Stimulated activated memory B cell treated with anti-CD40 and anti-IgM and Interleukin-4, amounts not matched to agents 10 μg/mL and 1 μg/mL and 100 μg/mL, for 72 hours (primary cell): ENCODE results near the gene C9orf152.
"Not testable (repeated sequence)": the region's sequence is repeated elsewhere in the genome, so short reads cannot be mapped to it uniquely, and the experiment has no call there.

Experiments
- ATAC-seq: fragments of 150-1000 bp; cut with Tn5 transposase; 2 replicates; pipeline ENCODE4 v1.10.0; 2021
- H3K27ac Mint-ChIP-seq: one replicate; pipeline ENCODE4 v1.8.0; 2022; ENCODE audit warnings: mild to moderate bottlenecking, mixed read lengths
- H3K27me3 Mint-ChIP-seq: one replicate; pipeline ENCODE4 v1.8.0; 2022; ENCODE audit warnings: mixed read lengths
- H3K36me3 Mint-ChIP-seq: one replicate; pipeline ENCODE4 v1.8.0; 2022; ENCODE audit warnings: mixed read lengths
- H3K4me1 Mint-ChIP-seq: one replicate; pipeline ENCODE4 v1.8.0; 2022; ENCODE audit warnings: mixed read lengths
- H3K4me3 Mint-ChIP-seq: one replicate; pipeline ENCODE4 v1.8.0; 2022; ENCODE audit warnings: mild to moderate bottlenecking, moderate library complexity, mixed read lengths
- H3K9me3 Mint-ChIP-seq: one replicate; pipeline ENCODE4 v1.8.0; 2022; ENCODE audit warnings: mixed read lengths

C9orf152 gene

GRCh38 chr9:110197330-110198187 lies 10.4 kb downstream of the C9orf152 start:
- Mint-ChIP-seq H3K27me3 (peaks cover 16% of the 10 kb centered on the region), H3K36me3 (no peaks in the 10 kb centered on the region), H3K27ac (no peak overlapping the region), H3K4me1 (peaks cover 7% of the 10 kb centered on the region), H3K4me3 (no peak overlapping the region), H3K9me3 (no peaks in the 10 kb centered on the region)
- no peak for ATAC-seq

- not testable (repeated sequence) for ATAC-seq, H3K36me3 Mint-ChIP-seq, H3K27ac Mint-ChIP-seq, H3K4me1 Mint-ChIP-seq, H3K9me3 Mint-ChIP-seq, H3K4me3 Mint-ChIP-seq
- H3K27me3 Mint-ChIP-seq, result peaks cover 20% of the 10 kb centered on the region
These were observed 11.9 kb downstream of the C9orf152 start for GRCh38 chr9:110196084-110196499.

GRCh38 chr9:110192531-110193261 lies 15.3 kb downstream of the C9orf152 start:
- Mint-ChIP-seq H3K9me3 (no peaks in the 10 kb centered on the region), H3K27ac (no peak overlapping the region), H3K27me3 (peaks cover 20% of the 10 kb centered on the region), H3K4me1 (peaks cover 14% of the 10 kb centered on the region), H3K36me3 (no peaks in the 10 kb centered on the region), H3K4me3 (no peak overlapping the region)
- ATAC-seq, result no peak

- no peaks in the 10 kb centered on the region for H3K36me3 Mint-ChIP-seq
- H3K4me3 Mint-ChIP-seq, result no peak overlapping the region
- ATAC-seq, result no peak
- H3K27ac Mint-ChIP-seq, result no peak overlapping the region
- no peaks in the 10 kb centered on the region for H3K9me3 Mint-ChIP-seq
- peaks cover 20% of the 10 kb centered on the region for H3K27me3 Mint-ChIP-seq
- H3K4me1 Mint-ChIP-seq, result peaks cover 14% of the 10 kb centered on the region
These were observed 16.3 kb downstream of the C9orf152 start for GRCh38 chr9:110191615-110192014.

GRCh38 chr9:110189559-110190320 lies 18.2 kb downstream of the C9orf152 start:
- no peaks in the 10 kb centered on the region for H3K9me3 Mint-ChIP-seq
- peaks cover 14% of the 10 kb centered on the region for H3K4me1 Mint-ChIP-seq
- H3K27ac Mint-ChIP-seq, result no peak overlapping the region

GRCh38 chr9:110188991-110189390 lies 19.0 kb downstream of the C9orf152 start:
- ATAC-seq, result peak; percentile 37
- Mint-ChIP-seq H3K27ac (no peak overlapping the region), H3K36me3 (no peaks in the 10 kb centered on the region)

More at GRCh38 chr9:110189559-110190320, 18.2 kb downstream of the C9orf152 start:
- H3K36me3 Mint-ChIP-seq, result no peaks in the 10 kb centered on the region
- ATAC-seq, result no peak
- H3K27me3 Mint-ChIP-seq, result peaks cover 20% of the 10 kb centered on the region
- no peak overlapping the region for H3K4me3 Mint-ChIP-seq

GRCh38 chr9:110188101-110188500 lies 19.9 kb downstream of the C9orf152 start:
- ATAC-seq, result no peak
- Mint-ChIP-seq H3K9me3 (no peaks in the 10 kb centered on the region), H3K27ac (no peak overlapping the region), H3K4me1 (peaks cover 15% of the 10 kb centered on the region), H3K4me3 (no peak overlapping the region), H3K36me3 (no peaks in the 10 kb centered on the region), H3K27me3 (peaks cover 9% of the 10 kb centered on the region)

More at GRCh38 chr9:110188991-110189390, 19.0 kb downstream of the C9orf152 start:
- peaks cover 14% of the 10 kb centered on the region for H3K27me3 Mint-ChIP-seq
- peaks cover 14% of the 10 kb centered on the region for H3K4me1 Mint-ChIP-seq
- no peak overlapping the region for H3K4me3 Mint-ChIP-seq
- H3K9me3 Mint-ChIP-seq, result no peaks in the 10 kb centered on the region

GRCh38 chr9:110187126-110187525 lies 20.8 kb downstream of the C9orf152 start:
- Mint-ChIP-seq H3K27me3 (no peaks in the 10 kb centered on the region), H3K4me1 (peaks cover 13% of the 10 kb centered on the region), H3K27ac (no peak overlapping the region), H3K36me3 (no peaks in the 10 kb centered on the region), H3K4me3 (no peak overlapping the region), H3K9me3 (no peaks in the 10 kb centered on the region)
- no peak for ATAC-seq

GRCh38 chr9:110186254-110186653 lies 21.7 kb downstream of the C9orf152 start:
- no peaks in the 10 kb centered on the region for H3K27me3 Mint-ChIP-seq
- no peak for ATAC-seq
- peaks cover 1% of the 10 kb centered on the region for H3K9me3 Mint-ChIP-seq
- no peak overlapping the region for H3K27ac Mint-ChIP-seq
- no peak overlapping the region for H3K4me3 Mint-ChIP-seq
- H3K4me1 Mint-ChIP-seq, result peaks cover 13% of the 10 kb centered on the region
- no peaks in the 10 kb centered on the region for H3K36me3 Mint-ChIP-seq

- H3K9me3 Mint-ChIP-seq, result peaks cover 5% of the 10 kb centered on the region
- H3K27ac Mint-ChIP-seq, result no peak overlapping the region
- H3K4me3 Mint-ChIP-seq, result no peak overlapping the region
- H3K36me3 Mint-ChIP-seq, result no peaks in the 10 kb centered on the region
- ATAC-seq, result no peak
- H3K4me1 Mint-ChIP-seq, result peaks cover 13% of the 10 kb centered on the region
- no peaks in the 10 kb centered on the region for H3K27me3 Mint-ChIP-seq
These were observed 22.2 kb downstream of the C9orf152 start for GRCh38 chr9:110185806-110186205.

GRCh38 chr9:110183208-110184145 lies 24.5 kb downstream of the C9orf152 start:
- ATAC-seq, result peak; percentile 63
- no peaks in the 10 kb centered on the region for H3K27me3 Mint-ChIP-seq
- H3K9me3 Mint-ChIP-seq, result peaks cover 9% of the 10 kb centered on the region
- H3K4me1 Mint-ChIP-seq, result peaks cover 7% of the 10 kb centered on the region
- no peaks in the 10 kb centered on the region for H3K36me3 Mint-ChIP-seq
- H3K4me3 Mint-ChIP-seq, result no peak overlapping the region
- H3K27ac Mint-ChIP-seq, result no peak overlapping the region

GRCh38 chr9:110180511-110181434 lies 27.2 kb downstream of the C9orf152 start:
- Mint-ChIP-seq H3K4me1 (peaks cover 7% of the 10 kb centered on the region), H3K27me3 (no peaks in the 10 kb centered on the region), H3K27ac (no peak overlapping the region), H3K9me3 (peaks cover 9% of the 10 kb centered on the region), H3K36me3 (no peaks in the 10 kb centered on the region), H3K4me3 (no peak overlapping the region)
- no peak for ATAC-seq

- no peak overlapping the region for H3K4me3 Mint-ChIP-seq
- no peak overlapping the region for H3K27ac Mint-ChIP-seq
- H3K36me3 Mint-ChIP-seq, result no peaks in the 10 kb centered on the region
- no peak for ATAC-seq
- H3K9me3 Mint-ChIP-seq, result peaks cover 9% of the 10 kb centered on the region
- H3K27me3 Mint-ChIP-seq, result no peaks in the 10 kb centered on the region
- H3K4me1 Mint-ChIP-seq, result peaks cover 14% of the 10 kb centered on the region
These were observed 28.2 kb downstream of the C9orf152 start for GRCh38 chr9:110179734-110180133.
